CD14-positive monocyte (primary cell): ENCODE measurements around the gene PSD4. TPM values are rescaled to one million over a fixed set of nuclear protein-coding genes. Genes with fewer than 3 reads are reported as not detected.
A peak's percentile ranks its signal among the peaks of the same experiment; 100 is the strongest.

Experiments
- DNase-seq, 3 donors: peaks; one replicate each; pipeline ENCODE4 v3.0.0-alpha.2; 2011 to 2022
- H2AFZ ChIP-seq: 2 replicates; pipeline ENCODE4 v1.6.0; 2012; ENCODE audit warnings: mild to moderate bottlenecking, low read depth, low read length, inconsistent platforms; ENCODE audit not compliant: insufficient read depth, poor library complexity, severe bottlenecking
- H3K27ac ChIP-seq, 2 donors: 1 replicate in 1 of 2; 2 replicates in 1 of 2; pipeline ENCODE4 v1.5.1; 2012 to 2013; ENCODE audit warnings: low read length in 2 of 2, control low read depth in 1 of 2, inconsistent platforms in 1 of 2, low read depth in 1 of 2, mild to moderate bottlenecking in 1 of 2
- H3K27me3 ChIP-seq, 2 donors: one replicate each; pipeline versions ENCODE4 v1.6.0 to v1.6.1; 2011 to 2013; ENCODE audit warnings: low read length in 2 of 2; ENCODE audit not compliant: control insufficient read depth in 2 of 2, insufficient read depth in 2 of 2
- H3K36me3 ChIP-seq, 2 donors: replicated peaks in 1 of 2; 1 replicate in 1 of 2; 2 replicates in 1 of 2; pipeline versions ENCODE4 v1.5.1 to v1.6.1; 2012 to 2013; ENCODE audit warnings: low read length in 2 of 2, control low read depth in 1 of 2, inconsistent platforms in 1 of 2, mild to moderate bottlenecking in 1 of 2; ENCODE audit not compliant: insufficient read depth in 2 of 2, control insufficient read depth in 1 of 2
- H3K4me1 ChIP-seq, 2 donors: 1 replicate in 1 of 2; 2 replicates in 1 of 2; pipeline versions ENCODE4 v1.5.1 to v1.6.1; 2012 to 2013; ENCODE audit warnings: low read length in 2 of 2, control low read depth in 1 of 2, inconsistent platforms in 1 of 2, mild to moderate bottlenecking in 1 of 2, moderate library complexity in 1 of 2; ENCODE audit not compliant: insufficient read depth in 2 of 2, control insufficient read depth in 1 of 2
- H3K4me2 ChIP-seq: replicated peaks from 2 replicates; pipeline ENCODE3; 2012; ENCODE audit warnings: low read length, moderate library complexity, mild to moderate bottlenecking; ENCODE audit not compliant: poor library complexity, severe bottlenecking; ENCODE audit errors: extremely low read depth
- H3K4me3 ChIP-seq, 3 experiments: fragments of 200-600 bp in 1 of 3; sonication (generic) in 1 of 3; replicated peaks in 1 of 3; 1 replicate in 2 of 3; 2 replicates in 1 of 3; pipeline ENCODE4 v1.5.1; 2011 to 2013; ENCODE audit warnings: low read length in 3 of 3, mild to moderate bottlenecking in 3 of 3, control low read depth in 2 of 3, low read depth in 2 of 3, inconsistent platforms in 1 of 3, moderate library complexity in 1 of 3
- H3K79me2 ChIP-seq: 2 replicates; pipeline ENCODE4 v1.6.0; 2012; ENCODE audit warnings: mild to moderate bottlenecking, control low read depth, inconsistent platforms, low read length, moderate library complexity; ENCODE audit not compliant: insufficient read depth
- H3K9ac ChIP-seq: 2 replicates; pipeline ENCODE4 v1.6.0; 2017; ENCODE audit warnings: low read length, mild to moderate bottlenecking; ENCODE audit not compliant: insufficient read depth, poor library complexity, severe bottlenecking
- H3K9me3 ChIP-seq, 2 donors: replicated peaks in 1 of 2; 1 replicate in 1 of 2; 2 replicates in 1 of 2; pipeline versions ENCODE4 v1.5.1 to v1.6.1; 2012 to 2013; ENCODE audit warnings: low read length in 2 of 2, control low read depth in 1 of 2; ENCODE audit not compliant: control insufficient read depth in 1 of 2, insufficient read depth in 1 of 2
- H4K20me1 ChIP-seq: 2 replicates; pipeline ENCODE4 v1.6.0; 2012; ENCODE audit warnings: mild to moderate bottlenecking, low read length, control low read depth, moderate library complexity; ENCODE audit not compliant: insufficient read depth
- H3K27ac Mint-ChIP-seq, 7 donors: one replicate each; pipeline ENCODE4 v1.8.0; 2020; ENCODE audit warnings: mild to moderate bottlenecking in 7 of 7, mixed read lengths in 7 of 7, moderate library complexity in 6 of 7, inconsistent platforms in 2 of 7
- H3K27me3 Mint-ChIP-seq, 3 donors: one replicate each; pipeline ENCODE4 v1.8.0; 2021 to 2022; ENCODE audit warnings: low read depth in 3 of 3, mild to moderate bottlenecking in 3 of 3, mixed read lengths in 3 of 3, moderate library complexity in 3 of 3, inconsistent platforms in 1 of 3
- H3K36me3 Mint-ChIP-seq, 2 donors: one replicate each; pipeline ENCODE4 v1.8.0; 2020; ENCODE audit warnings: mixed read lengths in 2 of 2, inconsistent platforms in 1 of 2, mild to moderate bottlenecking in 1 of 2
- H3K4me1 Mint-ChIP-seq: one replicate; pipeline ENCODE4 v1.8.0; 2020; ENCODE audit warnings: mild to moderate bottlenecking, mixed read lengths
- H3K4me3 Mint-ChIP-seq, 2 donors: one replicate each; pipeline ENCODE4 v1.8.0; 2020; ENCODE audit warnings: mild to moderate bottlenecking in 2 of 2, mixed read lengths in 2 of 2, moderate library complexity in 1 of 2
- H3K9me3 Mint-ChIP-seq, 7 donors: one replicate each; pipeline ENCODE4 v1.8.0; 2020 to 2022; ENCODE audit warnings: mixed read lengths in 7 of 7, mild to moderate bottlenecking in 6 of 7, moderate library complexity in 6 of 7, inconsistent platforms in 2 of 7
- CTCF ChIP-seq: fragments of 200-600 bp; IDR thresholded peaks from one replicate; pipeline ENCODE4 v1.8.0; 2022; ENCODE audit warnings: antibody characterized with exemption, mild to moderate bottlenecking
- WGBS: methylation state at CpG from one replicate; pipeline ENCODE4 v1.1.5; 2013; ENCODE audit warnings: missing lambda C conversion rate; ENCODE audit not compliant: insufficient coverage; 5-methylcytosine and 5-hydroxymethylcytosine counted together
- intact Hi-C, 2 donors: fragments of 100-400 bp; cut with micrococcal nuclease; formaldehyde crosslinking; loops; one replicate each; pipeline versions ENCODE4 v1.15.0 to v1.15.1; 2023
- polyA plus RNA-seq, 3 donors: library from polyadenylated mRNA; depleted of rRNA in 1 of 3; unstranded in 2 of 3; stranded (reverse) in 1 of 3; fragments of 300-500 nt in 2 of 3; fragments of >200 nt in 1 of 3; fragmentation: Illumina TruSeq in 2 of 3; gene quantifications; 1 replicate in 2 of 3; 2 replicates in 1 of 3; pipeline ENCODE4 v1.2.3, GENCODE V29; 2012 to 2021

The PSD4 gene
- polyA plus RNA-seq, 3 donors, result 11.0 to 47.0 (median 18.2) TPM

GRCh38 chr2:113231064-113231463 lies 57.3 kb downstream of the PSD4 start:
- H3K4me3 ChIP-seq, result no peak overlapping the region
- 67% methylated on average over 2 of the region's 3 CpGs for WGBS
- Mint-ChIP-seq H3K27ac (no peak overlapping the region), H3K4me1 (peaks cover 40% of the 10 kb centered on the region), H3K27me3 (peaks cover 0 to 4% (median 0%) of the 10 kb centered on the region in 3 donors), H3K36me3 (peaks cover 0 to 3% of the 10 kb centered on the region in 2 donors), H3K4me3 (no peak overlapping the region), H3K9me3 (peaks cover 0 to 8% (median 0%) of the 10 kb centered on the region in 7 donors)
- intact Hi-C loops, result no loop called here
- DNase-seq, result no peak
- H3K4me1 ChIP-seq, result peaks cover 21 to 24% of the 10 kb centered on the region in 2 donors
- H3K9ac ChIP-seq, result no peak overlapping the region
- no peaks in the 10 kb centered on the region for H3K79me2 ChIP-seq
- H4K20me1 ChIP-seq, result no peaks in the 10 kb centered on the region
- H3K27ac ChIP-seq, result no peak overlapping the region
- no peak for TF ChIP-seq CTCF
- no peaks in the 10 kb centered on the region for H3K36me3 ChIP-seq
- H3K27me3 ChIP-seq, result no peaks in the 10 kb centered on the region
- no peak overlapping the region for H3K4me2 ChIP-seq
- H3K9me3 ChIP-seq, result peaks cover 0 to 3% of the 10 kb centered on the region in 2 donors
- no peak overlapping the region for H2AFZ ChIP-seq

GRCh38 chr2:113232123-113232522 lies 58.4 kb downstream of the PSD4 start:
- whole genome bisulfite sequencing, result 100% methylated on average over 3 of the region's 3 CpGs
- intact Hi-C loops, result no loop called here

More at GRCh38 chr2:113232123-113232522, 58.4 kb downstream of the PSD4 start:
- H3K4me1 ChIP-seq, result peaks cover 21 to 24% of the 10 kb centered on the region in 2 donors
- no peak overlapping the region for H3K27ac ChIP-seq
- H3K79me2 ChIP-seq, result no peaks in the 10 kb centered on the region
- no peak overlapping the region for H2AFZ ChIP-seq
- H3K36me3 Mint-ChIP-seq, result peaks cover 0 to 3% of the 10 kb centered on the region in 2 donors
- no peak for TF ChIP-seq CTCF
- no peaks in the 10 kb centered on the region for H3K27me3 ChIP-seq
- peaks cover 48% of the 10 kb centered on the region for H3K4me1 Mint-ChIP-seq
- peaks cover 0 to 3% (median 0%) of the 10 kb centered on the region in 3 donors for H3K27me3 Mint-ChIP-seq
- peaks cover 0 to 8% (median 0%) of the 10 kb centered on the region in 7 donors for H3K9me3 Mint-ChIP-seq
- H3K27ac Mint-ChIP-seq, result peak overlapping the region in 1 of 7 donors; percentile 33
- no peak overlapping the region for H3K4me2 ChIP-seq
- H3K9ac ChIP-seq, result no peak overlapping the region
- H4K20me1 ChIP-seq, result no peaks in the 10 kb centered on the region
- no peak overlapping the region for H3K4me3 Mint-ChIP-seq
- H3K36me3 ChIP-seq, result no peaks in the 10 kb centered on the region
- no peak overlapping the region for H3K4me3 ChIP-seq
- peaks cover 0 to 3% of the 10 kb centered on the region in 2 donors for H3K9me3 ChIP-seq
- DNase-seq, result no peak
